SU-DHL-6 (cell line): ENCODE results near the gene BEST1.

Experiments
- CTCF ChIP-seq: fragments of 200-600 bp; sonication (generic); IDR thresholded peaks from one replicate; pipeline ENCODE4 v1.5.1; 2017; ENCODE audit warnings: antibody characterized with exemption, mild to moderate bottlenecking, low read length, moderate library complexity; ENCODE audit not compliant: insufficient read depth, poor library complexity, severe bottlenecking
- EZH2phosphoT487 ChIP-seq: fragments of 200-600 bp; sonication (generic), shearing (Covaris generic); conservative IDR thresholded peaks from 2 replicates; pipeline ENCODE4 v1.6.1; 2018; ENCODE audit warnings: mild to moderate bottlenecking, antibody characterized with exemption, low read length, moderate library complexity, mixed read lengths

- no peak for TF ChIP-seq CTCF
- no peak for TF ChIP-seq EZH2phosphoT487
Observed at GRCh38 chr11:61963016-61963281, 12.8 kb downstream of the BEST1 start.
